Right lobe of liver (tissue), 4 donors: ENCODE measurements around the gene MTHFD1L.

Experiments used
- CTCF ChIP-seq, 4 donors: fragments of 200-600 bp in 3 of 4; fragments of 450-650 bp in 1 of 4; IDR thresholded peaks; one replicate each; pipeline versions ENCODE4 v1.5.1 to v1.8.0; 2016 to 2022; ENCODE audit warnings: antibody characterized with exemption in 4 of 4, mild to moderate bottlenecking in 2 of 4
- POLR2A ChIP-seq: fragments of 450-650 bp; IDR thresholded peaks from one replicate; pipeline ENCODE4 v1.6.1; 2017; ENCODE audit warnings: antibody characterized with exemption, mild to moderate bottlenecking
- donor health status: DM: no; HTN: no; CAD: no.
- donor health status: DM: no; HTN: no; CAD: no.
- donor health status: DM: no; HTN: yes; CAD: no.

GRCh38 chr6:150908901-150909300 is 43.4 kb downstream of the MTHFD1L start:
- TF ChIP-seq CTCF (IDR thresholded peaks at IDR 0.05) (no peak), POLR2A (no peak)
